SK-N-SH (cell line): ENCODE results near the gene RASAL2. TPM values are rescaled to one million over a fixed set of nuclear protein-coding genes. Genes with fewer than 3 reads are reported as not detected.

ENCODE experiments used
- CTCF ChIA-PET: fragments of 300-600, 350-600 bp; formaldehyde crosslinking; extraction: SDS; loops from one replicate; lab custom pipeline; 2021; lab: Yijun Ruan, JAX
- POLR2A ChIA-PET: fragments of 350-600 bp; sonication (Branson Sonifier 250); formaldehyde crosslinking; extraction: SDS; loops from one replicate; lab custom pipeline; 2020; ENCODE audit warnings: antibody characterized with exemption, inconsistent platforms; lab: Yijun Ruan, JAX
- DNase-seq: peaks from one replicate; pipeline ENCODE4 v3.0.0; 2012
- H2AFZ ChIP-seq: fragments of 200-600 bp; sonication (generic); 2 replicates; pipeline ENCODE4 v1.8.1; 2016; ENCODE audit warnings: antibody characterized with exemption, mild to moderate bottlenecking, low read depth
- H3F3A ChIP-seq: fragments of 200-600 bp; sonication (generic); replicated peaks from 2 replicates; pipeline ENCODE3; 2016; ENCODE audit warnings: antibody characterized with exemption, mild to moderate bottlenecking; ENCODE audit not compliant: insufficient read depth
- H3K27ac ChIP-seq, 2 experiments: fragments of 200-500 bp in 1 of 2; fragments of 200-600 bp in 1 of 2; sonication (Bioruptor generic) in 1 of 2; sonication (generic), shearing (Covaris generic) in 1 of 2; 2 replicates each; pipeline versions ENCODE4 v1.5.1 to v1.6.1; 2014 to 2016; ENCODE audit warnings: low read depth in 2 of 2, inconsistent platforms in 1 of 2, low read length in 1 of 2, mild to moderate bottlenecking in 1 of 2, mixed read lengths in 1 of 2
- H3K27me3 ChIP-seq: fragments of 200-600 bp; sonication (generic), shearing (Covaris generic); 2 replicates; pipeline ENCODE4 v1.6.1; 2016; ENCODE audit warnings: mixed run types; ENCODE audit not compliant: insufficient read depth
- H3K36me3 ChIP-seq, 2 experiments: fragments of 200-500 bp in 1 of 2; fragments of 200-600 bp in 1 of 2; sonication (Bioruptor generic) in 1 of 2; sonication (generic) in 1 of 2; replicated peaks in 1 of 2; 2 replicates each; pipeline versions ENCODE3 to v1.5.1; 2014 to 2016; ENCODE audit warnings: low read length in 1 of 2, mild to moderate bottlenecking in 1 of 2; ENCODE audit not compliant: insufficient read depth in 2 of 2, control insufficient read depth in 1 of 2
- H3K4me1 ChIP-seq, 2 experiments: fragments of 200-500 bp in 1 of 2; fragments of 200-600 bp in 1 of 2; sonication (Bioruptor generic) in 1 of 2; sonication (generic), shearing (Covaris generic) in 1 of 2; 2 replicates each; pipeline versions ENCODE4 v1.5.1 to v1.6.1; 2014 to 2016; ENCODE audit warnings: low read depth in 1 of 2, low read length in 1 of 2, mixed run types in 1 of 2; ENCODE audit not compliant: insufficient read depth in 2 of 2, control insufficient read depth in 1 of 2
- H3K4me2 ChIP-seq: fragments of 200-600 bp; sonication (generic), shearing (Covaris generic); 2 replicates; pipeline ENCODE4 v1.6.1; 2017; ENCODE audit warnings: mixed run types
- H3K4me3 ChIP-seq, 2 experiments: fragments of 200-500 bp in 1 of 2; fragments of 200-600 bp in 1 of 2; sonication (Bioruptor generic) in 1 of 2; sonication (generic), shearing (Covaris generic) in 1 of 2; 2 replicates each; pipeline versions ENCODE4 v1.5.1 to v1.8.1; 2014 to 2016; ENCODE audit warnings: low read depth in 2 of 2, inconsistent platforms in 1 of 2, low read length in 1 of 2, mild to moderate bottlenecking in 1 of 2, mixed read lengths in 1 of 2, moderate library complexity in 1 of 2
- H3K79me2 ChIP-seq: fragments of 200-600 bp; sonication (generic); 2 replicates; pipeline ENCODE4 v1.8.1; 2017; ENCODE audit warnings: mild to moderate bottlenecking; ENCODE audit not compliant: insufficient read depth
- H3K9ac ChIP-seq: fragments of 200-600 bp; sonication (generic); 2 replicates; pipeline ENCODE4 v1.6.1; 2017; ENCODE audit warnings: mixed run types
- H3K9me2 ChIP-seq: fragments of 200-600 bp; sonication (generic); 2 replicates; pipeline ENCODE4 v1.6.1; 2017; ENCODE audit warnings: mixed run types
- H3K9me3 ChIP-seq: fragments of 200-600 bp; sonication (generic); 2 replicates; pipeline ENCODE4 v1.6.1; 2017; ENCODE audit warnings: mixed run types, mild to moderate bottlenecking, moderate library complexity
- H4K20me1 ChIP-seq: fragments of 200-600 bp; sonication (generic); 2 replicates; pipeline ENCODE4 v1.6.1; 2017; ENCODE audit warnings: mild to moderate bottlenecking, mixed run types; ENCODE audit not compliant: insufficient read depth
- FOXJ3 ChIP-seq: sonication (generic); formaldehyde crosslinking; IDR thresholded peaks from 2 replicates; pipeline ENCODE4 v1.5.1; 2020; ENCODE audit warnings: mild to moderate bottlenecking, missing genetic modification reagents
- GABPA ChIP-seq: IDR thresholded peaks from 2 replicates; pipeline ENCODE4 v1.4.0; 2012; ENCODE audit warnings: low read depth, mild to moderate bottlenecking
- GATA2 ChIP-seq: sonication (generic); formaldehyde crosslinking; IDR thresholded peaks from 2 replicates; pipeline ENCODE4 v1.5.0; 2020; ENCODE audit warnings: mild to moderate bottlenecking, missing genetic modification reagents
- MEF2A ChIP-seq: IDR thresholded peaks from 2 replicates; pipeline ENCODE4 v1.4.0; 2012; ENCODE audit warnings: low read depth, borderline replicate concordance
- NRF1 ChIP-seq: IDR thresholded peaks from 2 replicates; pipeline ENCODE4 v1.6.1; 2012; ENCODE audit warnings: low read depth, mild to moderate bottlenecking, low read length
- TCF12 ChIP-seq: IDR thresholded peaks from 2 replicates; pipeline ENCODE4 v1.4.0; 2012
- WGBS: methylation state at CpG from one replicate; pipeline ENCODE4 v1.1.6; 2017; ENCODE audit warnings: low lambda C conversion rate; 5-methylcytosine and 5-hydroxymethylcytosine counted together
- polyA plus RNA-seq, 3 experiments: library from polyadenylated mRNA; depleted of rRNA; stranded (reverse); fragments of >200 nt; gene quantifications; 2 replicates each; pipeline ENCODE4 v1.2.3, GENCODE V29; 2012
- TF ChIP-seq, protein P1 (sequence below): fragments of 150-350 bp; IDR thresholded peaks from 2 replicates; pipeline ENCODE4 v1.6.1; 2016; ENCODE audit warnings: mild to moderate bottlenecking, low read depth, low read length
- TF ChIP-seq, protein P2 (sequence below): IDR thresholded peaks from 2 replicates; pipeline ENCODE4 v1.6.1; 2012; ENCODE audit warnings: mild to moderate bottlenecking, low read depth, low read length, moderate library complexity
- TF ChIP-seq, protein P3 (sequence below): fragments of 150-350 bp; IDR thresholded peaks from 2 replicates; pipeline ENCODE4 v1.6.1; 2017; ENCODE audit warnings: antibody characterized with exemption, low read length, low read depth, borderline replicate concordance

RASAL2 gene
- polyA plus RNA-seq, 1 of the 3 experiments (the other 2 are of a cell fraction), result 6.9 TPM

DNA sequence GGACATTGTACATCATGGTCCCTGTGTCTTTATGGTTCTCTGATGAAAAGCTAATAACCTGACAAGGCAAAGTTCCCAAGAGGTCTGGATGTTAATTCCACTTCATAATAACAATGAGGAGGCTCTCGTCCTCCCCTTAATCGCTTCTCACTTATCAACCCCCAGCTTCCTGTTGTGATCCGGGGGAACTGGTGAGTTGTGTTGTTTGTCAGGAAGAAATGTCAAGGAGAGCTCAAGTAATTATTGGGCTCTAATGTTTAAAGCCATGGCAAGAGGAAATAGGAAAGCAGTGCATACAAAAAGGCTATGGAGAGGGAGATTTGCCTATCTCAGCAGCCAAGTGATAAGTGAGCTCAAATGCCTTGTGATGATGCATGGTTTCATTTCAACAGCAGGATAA is 42.8 kb upstream of the RASAL2 start:
- Histone ChIP-seq H3K9ac (no peak overlapping the region), H3F3A (no peaks in the 10 kb centered on the region), H4K20me1 (no peaks in the 10 kb centered on the region), H3K4me3 (no peak overlapping the region), H3K4me1 (peaks cover 0 to 3% of the 10 kb centered on the region in 2 experiments; a peak in 3 of 4 replicates), H3K36me3 (no peaks in the 10 kb centered on the region), H3K4me2 (no peak overlapping the region), H3K27ac (no peak overlapping the region), H2AFZ (no peak overlapping the region), H3K9me3 (no peaks in the 10 kb centered on the region), H3K27me3 (no peaks in the 10 kb centered on the region), H3K9me2 (no peaks in the 10 kb centered on the region), H3K79me2 (no peaks in the 10 kb centered on the region)
- WGBS, result 88% methylated on average over 3 of the region's 3 CpGs
- DNase-seq, result no peak
- TF ChIP-seq NRF1, result no peak
- TF ChIP-seq, protein P1, sequence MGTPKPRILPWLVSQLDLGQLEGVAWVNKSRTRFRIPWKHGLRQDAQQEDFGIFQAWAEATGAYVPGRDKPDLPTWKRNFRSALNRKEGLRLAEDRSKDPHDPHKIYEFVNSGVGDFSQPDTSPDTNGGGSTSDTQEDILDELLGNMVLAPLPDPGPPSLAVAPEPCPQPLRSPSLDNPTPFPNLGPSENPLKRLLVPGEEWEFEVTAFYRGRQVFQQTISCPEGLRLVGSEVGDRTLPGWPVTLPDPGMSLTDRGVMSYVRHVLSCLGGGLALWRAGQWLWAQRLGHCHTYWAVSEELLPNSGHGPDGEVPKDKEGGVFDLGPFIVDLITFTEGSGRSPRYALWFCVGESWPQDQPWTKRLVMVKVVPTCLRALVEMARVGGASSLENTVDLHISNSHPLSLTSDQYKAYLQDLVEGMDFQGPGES, result no peak
- TF ChIP-seq, protein P2, sequence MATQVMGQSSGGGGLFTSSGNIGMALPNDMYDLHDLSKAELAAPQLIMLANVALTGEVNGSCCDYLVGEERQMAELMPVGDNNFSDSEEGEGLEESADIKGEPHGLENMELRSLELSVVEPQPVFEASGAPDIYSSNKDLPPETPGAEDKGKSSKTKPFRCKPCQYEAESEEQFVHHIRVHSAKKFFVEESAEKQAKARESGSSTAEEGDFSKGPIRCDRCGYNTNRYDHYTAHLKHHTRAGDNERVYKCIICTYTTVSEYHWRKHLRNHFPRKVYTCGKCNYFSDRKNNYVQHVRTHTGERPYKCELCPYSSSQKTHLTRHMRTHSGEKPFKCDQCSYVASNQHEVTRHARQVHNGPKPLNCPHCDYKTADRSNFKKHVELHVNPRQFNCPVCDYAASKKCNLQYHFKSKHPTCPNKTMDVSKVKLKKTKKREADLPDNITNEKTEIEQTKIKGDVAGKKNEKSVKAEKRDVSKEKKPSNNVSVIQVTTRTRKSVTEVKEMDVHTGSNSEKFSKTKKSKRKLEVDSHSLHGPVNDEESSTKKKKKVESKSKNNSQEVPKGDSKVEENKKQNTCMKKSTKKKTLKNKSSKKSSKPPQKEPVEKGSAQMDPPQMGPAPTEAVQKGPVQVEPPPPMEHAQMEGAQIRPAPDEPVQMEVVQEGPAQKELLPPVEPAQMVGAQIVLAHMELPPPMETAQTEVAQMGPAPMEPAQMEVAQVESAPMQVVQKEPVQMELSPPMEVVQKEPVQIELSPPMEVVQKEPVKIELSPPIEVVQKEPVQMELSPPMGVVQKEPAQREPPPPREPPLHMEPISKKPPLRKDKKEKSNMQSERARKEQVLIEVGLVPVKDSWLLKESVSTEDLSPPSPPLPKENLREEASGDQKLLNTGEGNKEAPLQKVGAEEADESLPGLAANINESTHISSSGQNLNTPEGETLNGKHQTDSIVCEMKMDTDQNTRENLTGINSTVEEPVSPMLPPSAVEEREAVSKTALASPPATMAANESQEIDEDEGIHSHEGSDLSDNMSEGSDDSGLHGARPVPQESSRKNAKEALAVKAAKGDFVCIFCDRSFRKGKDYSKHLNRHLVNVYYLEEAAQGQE, result no peak
- TF ChIP-seq FOXJ3 (CRISPR knock-in tag), result no peak
- no peak for TF ChIP-seq TCF12
- no peak for TF ChIP-seq MEF2A
- TF ChIP-seq GATA2 (CRISPR knock-in tag), result no peak
- TF ChIP-seq GABPA, result no peak
- TF ChIP-seq, protein P3, sequence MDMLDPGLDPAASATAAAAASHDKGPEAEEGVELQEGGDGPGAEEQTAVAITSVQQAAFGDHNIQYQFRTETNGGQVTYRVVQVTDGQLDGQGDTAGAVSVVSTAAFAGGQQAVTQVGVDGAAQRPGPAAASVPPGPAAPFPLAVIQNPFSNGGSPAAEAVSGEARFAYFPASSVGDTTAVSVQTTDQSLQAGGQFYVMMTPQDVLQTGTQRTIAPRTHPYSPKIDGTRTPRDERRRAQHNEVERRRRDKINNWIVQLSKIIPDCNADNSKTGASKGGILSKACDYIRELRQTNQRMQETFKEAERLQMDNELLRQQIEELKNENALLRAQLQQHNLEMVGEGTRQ, result no peak
- ChIA-PET POLR2A (interaction anchor here (0.9 kb wide), 1 partner anchor 10 kb away, joined by 3 read pairs; no protein-coding TSS in a partner anchor), CTCF (interaction anchor here (1.2 kb wide), 2 partner anchors 13 to 1153 kb away, joined by 3 read pairs; no protein-coding TSS in a partner anchor)
